ENCODE results near the gene ZSCAN5B.

DNA sequence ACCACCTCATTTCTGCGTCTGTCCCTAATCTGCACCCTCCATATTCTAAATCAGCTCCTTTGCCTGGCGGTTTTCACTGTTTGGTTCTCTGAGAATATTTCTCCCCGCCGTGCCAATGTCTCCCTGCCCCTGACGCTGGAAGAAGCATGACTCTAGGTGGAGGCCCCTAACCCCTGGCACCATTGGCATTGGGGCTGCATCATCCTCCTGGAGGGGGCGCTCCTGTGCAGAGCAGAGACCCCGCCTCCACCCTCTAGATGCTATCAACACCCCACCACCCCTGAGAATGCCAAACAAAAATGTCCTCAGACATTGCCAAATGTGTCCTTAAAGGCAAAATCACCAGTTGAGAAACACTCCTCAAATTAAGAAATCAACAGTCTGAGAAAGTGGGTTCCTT lies 6.5 kb downstream of the ZSCAN5B start:
- TF ChIP-seq CTCF (IDR thresholded peaks at IDR 0.05) (no peak), EP300 (IDR thresholded peaks at IDR 0.05) (no peak)

Measured in esophagus muscularis mucosa (tissue), 3 donors.